ENCODE results near the gene SLC16A10. TPM values are rescaled to one million over a fixed set of nuclear protein-coding genes. Genes with fewer than 3 reads are reported as not detected.

SLC16A10 gene
- total and polyA plus RNA-seq, 2 donors (not counting 3 experiments of a cell fraction or from before 2014, with no cell fraction given), result not detected

DNA sequence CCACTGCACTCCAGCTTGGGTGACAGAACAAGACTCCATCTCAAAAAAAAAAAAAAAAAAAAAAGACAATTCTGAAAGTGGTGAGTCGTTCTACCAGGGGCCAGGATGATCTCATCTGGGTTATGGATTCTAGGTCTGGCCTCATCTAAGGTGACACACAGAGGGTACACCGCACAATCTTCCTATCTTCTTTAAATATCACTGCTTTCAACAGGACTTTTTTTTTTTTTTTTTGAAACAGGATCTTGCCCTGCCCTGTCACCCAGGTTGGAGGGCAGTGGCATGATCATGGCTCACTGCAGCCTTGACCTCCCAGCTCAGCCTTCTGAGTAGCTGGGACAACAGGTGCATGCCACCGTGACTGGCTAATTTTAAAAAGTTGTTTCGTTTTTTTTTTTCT lies 67.7 kb downstream of the SLC16A10 start:
- dilution Hi-C loops (cut with MboI; ENCODE audit: extremely low pct_ligation_motif_present, low sequenced_read_pairs) (no loop called here), intact Hi-C loops (cut with micrococcal nuclease) (no loop called here)
- H2AFZ ChIP-seq (ENCODE audit: low read depth, low read length), result no peak overlapping the region
- H3K27me3 ChIP-seq (ENCODE audit: control insufficient read depth in 2 of 2, insufficient read depth in 2 of 2, low read length in 2 of 2), result peaks cover 19 to 23% of the 10 kb centered on the region in 2 experiments
- no TSS peak for BruUV-seq (replicated peaks)
- no peaks in the 10 kb centered on the region for H3K36me3 ChIP-seq (ENCODE audit: control insufficient read depth in 2 of 2, extremely low read depth in 1 of 2, insufficient read depth in 2 of 2, low read length in 2 of 2)
- H4K20me1 ChIP-seq (replicated peaks; ENCODE audit: control insufficient read depth, extremely low read depth, insufficient read depth, low read length), result no peaks in the 10 kb centered on the region
- H3K4me3 ChIP-seq (replicated peaks in 1 of 3; ENCODE audit: insufficient read depth in 1 of 3, low read depth in 1 of 3, low read length in 3 of 3), result no peak overlapping the region
- DNase-seq (ENCODE audit: low read depth, low spot score) (no peak), FAIRE-seq (no peak)
- H3K27ac ChIP-seq (ENCODE audit: insufficient read depth, low read depth, low read length), result no peak overlapping the region
- H3K79me2 ChIP-seq (ENCODE audit: control insufficient read depth, insufficient read depth, low read length), result no peaks in the 10 kb centered on the region
- H3K4me2 ChIP-seq (ENCODE audit: insufficient read depth, low read length), result no peak overlapping the region
- H3K9me1 ChIP-seq (replicated peaks; ENCODE audit: control insufficient read depth, extremely low read depth, insufficient read depth, low read length), result no peaks in the 10 kb centered on the region
- POLR2A ChIA-PET, result no interaction called here
- H3K9ac ChIP-seq (replicated peaks; ENCODE audit: extremely low read depth, insufficient read depth, low read length), result no peak overlapping the region
- TF ChIP-seq GATA2 (IDR thresholded peaks at IDR 0.05; ENCODE audit: insufficient read depth, insufficient read length, low read depth, low read length), result no peak
- TF ChIP-seq POLR2AphosphoS5 (IDR thresholded peaks at IDR 0.05; ENCODE audit: insufficient read depth, low read depth, low read length), result no peak
- no peak for TF ChIP-seq EZH2 (IDR thresholded peaks at IDR 0.05; ENCODE audit: borderline replicate concordance, low read depth, low read length, severe bottlenecking)
- no peak for TF ChIP-seq POLR2A (IDR thresholded peaks at IDR 0.05; ENCODE audit: low read depth, low read length)
- TF ChIP-seq, protein P1, sequence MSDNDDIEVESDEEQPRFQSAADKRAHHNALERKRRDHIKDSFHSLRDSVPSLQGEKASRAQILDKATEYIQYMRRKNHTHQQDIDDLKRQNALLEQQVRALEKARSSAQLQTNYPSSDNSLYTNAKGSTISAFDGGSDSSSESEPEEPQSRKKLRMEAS (IDR thresholded peaks at IDR 0.05; ENCODE audit: insufficient read depth, insufficient read length), result no peak
- no peak for TF ChIP-seq FOS (IDR thresholded peaks at IDR 0.05; ENCODE audit: borderline replicate concordance, insufficient read depth, low read length)
- no peak for TF ChIP-seq JUN (IDR thresholded peaks at IDR 0.05; ENCODE audit: borderline replicate concordance, insufficient read depth, insufficient read length, low read depth)
- TF ChIP-seq, protein P2, sequence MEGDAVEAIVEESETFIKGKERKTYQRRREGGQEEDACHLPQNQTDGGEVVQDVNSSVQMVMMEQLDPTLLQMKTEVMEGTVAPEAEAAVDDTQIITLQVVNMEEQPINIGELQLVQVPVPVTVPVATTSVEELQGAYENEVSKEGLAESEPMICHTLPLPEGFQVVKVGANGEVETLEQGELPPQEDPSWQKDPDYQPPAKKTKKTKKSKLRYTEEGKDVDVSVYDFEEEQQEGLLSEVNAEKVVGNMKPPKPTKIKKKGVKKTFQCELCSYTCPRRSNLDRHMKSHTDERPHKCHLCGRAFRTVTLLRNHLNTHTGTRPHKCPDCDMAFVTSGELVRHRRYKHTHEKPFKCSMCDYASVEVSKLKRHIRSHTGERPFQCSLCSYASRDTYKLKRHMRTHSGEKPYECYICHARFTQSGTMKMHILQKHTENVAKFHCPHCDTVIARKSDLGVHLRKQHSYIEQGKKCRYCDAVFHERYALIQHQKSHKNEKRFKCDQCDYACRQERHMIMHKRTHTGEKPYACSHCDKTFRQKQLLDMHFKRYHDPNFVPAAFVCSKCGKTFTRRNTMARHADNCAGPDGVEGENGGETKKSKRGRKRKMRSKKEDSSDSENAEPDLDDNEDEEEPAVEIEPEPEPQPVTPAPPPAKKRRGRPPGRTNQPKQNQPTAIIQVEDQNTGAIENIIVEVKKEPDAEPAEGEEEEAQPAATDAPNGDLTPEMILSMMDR (IDR thresholded peaks at IDR 0.05; ENCODE audit: extremely low read depth in 1 of 2, insufficient read depth in 1 of 2, low read depth in 1 of 2, low read length in 2 of 2), result no peak
- no peak for TF ChIP-seq MYC (IDR thresholded peaks at IDR 0.05; ENCODE audit: low read depth, low read length)
- CTCF ChIA-PET, result no interaction called here
- H3K9me3 ChIP-seq (replicated peaks; ENCODE audit: control insufficient read depth, insufficient read depth, low read length), result no peaks in the 10 kb centered on the region
- H3K4me1 ChIP-seq (ENCODE audit: control insufficient read depth, extremely low read depth, insufficient read depth, low read length), result no peaks in the 10 kb centered on the region

Measured in endothelial cell of umbilical vein (primary cell).